ENCODE results near the gene TEX53.

TEX53 gene

GRCh38 chr9:114678795-114679194 lies 21.2 kb upstream of the TEX53 start:
- no peak for DNase-seq

GRCh38 chr9:114678130-114678529 lies 20.5 kb upstream of the TEX53 start:
- no peak for DNase-seq

- DNase-seq = no peak
These were observed 19.8 kb upstream of the TEX53 start for GRCh38 chr9:114677418-114677817.

- DNase-seq = no peak
These were observed 19.3 kb upstream of the TEX53 start for GRCh38 chr9:114676901-114677300.

- DNase-seq = no peak
These were observed 17.4 kb upstream of the TEX53 start for GRCh38 chr9:114674798-114675540.

GRCh38 chr9:114674076-114674797 lies 16.6 kb upstream of the TEX53 start:
- DNase-seq = no peak

GRCh38 chr9:114671605-114672004 lies 14.0 kb upstream of the TEX53 start:
- DNase-seq = no peak

GRCh38 chr9:114669961-114670360 lies 12.4 kb upstream of the TEX53 start:
- no peak for DNase-seq

DNA sequence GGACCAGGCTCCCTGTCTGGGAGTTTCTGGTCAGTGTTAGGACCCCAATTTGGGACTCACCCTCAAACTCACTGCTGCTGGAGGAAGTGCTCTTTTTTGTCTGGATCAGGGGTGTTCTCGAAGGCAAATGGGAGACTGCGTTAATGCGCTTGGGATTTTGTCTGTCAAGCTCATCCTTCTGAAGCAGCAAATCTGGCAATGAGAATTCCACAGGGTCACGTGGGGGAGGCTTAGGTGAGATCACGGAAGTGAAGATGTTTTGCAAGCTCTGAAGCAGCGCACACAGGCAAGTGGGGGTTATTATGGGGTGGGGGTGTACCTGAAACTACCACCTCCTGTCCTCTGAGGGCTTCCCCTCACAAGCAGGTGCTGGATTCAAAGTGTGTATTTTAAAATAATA lies 10.5 kb upstream of the TEX53 start:
- DNase-seq = no peak

GRCh38 chr9:114666851-114667250 lies 9.2 kb upstream of the TEX53 start:
- DNase-seq = no peak

GRCh38 chr9:114666401-114666800 lies 8.8 kb upstream of the TEX53 start:
- DNase-seq = no peak

DNA sequence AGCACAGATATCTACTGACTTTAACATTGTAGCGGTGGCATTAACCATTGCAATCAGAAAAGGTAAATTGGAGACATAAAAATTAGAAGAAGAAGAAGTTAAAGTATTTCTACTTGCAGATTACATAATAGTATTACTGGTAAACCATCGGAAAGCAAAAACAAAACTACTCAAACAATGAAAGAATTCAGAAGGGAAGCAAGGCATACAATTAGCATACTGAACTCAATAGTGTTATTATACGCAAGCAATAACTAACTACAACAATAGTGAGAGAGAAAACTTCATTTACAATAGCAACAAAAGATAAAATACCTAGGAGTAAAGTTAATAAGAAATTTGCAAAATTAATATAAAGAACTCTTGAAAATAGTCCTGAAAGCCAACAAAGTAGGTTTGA lies 6.6 kb upstream of the TEX53 start:
- no peak for DNase-seq

- peak in 7 of 14 donors; percentile 3 to 48 (median 29) for DNase-seq
These were observed 4.7 kb upstream of the TEX53 start for GRCh38 chr9:114662081-114662989.

DNA sequence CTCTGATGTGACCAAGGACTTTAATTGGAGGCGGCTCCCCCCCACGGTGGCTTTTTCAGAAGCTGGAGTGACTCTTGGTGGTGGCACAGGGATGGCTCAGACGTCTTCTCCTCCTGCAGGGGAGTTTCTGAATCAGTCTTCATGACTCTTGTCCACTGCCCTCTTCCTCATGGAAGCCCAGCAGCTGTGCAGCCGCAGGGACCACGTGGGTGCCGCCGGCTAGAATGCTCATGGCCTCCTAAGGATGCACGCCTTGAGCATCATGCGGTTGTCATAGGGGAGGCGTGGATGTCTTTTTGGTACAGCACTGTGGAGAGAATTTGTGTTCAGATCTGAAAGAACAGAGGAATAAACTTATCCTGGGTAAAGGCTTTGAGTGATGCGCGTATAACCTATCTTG lies 1.3 kb downstream of the TEX53 start:
- DNase-seq = no peak

GRCh38 chr9:114655689-114656088 lies 1.9 kb downstream of the TEX53 start:
- no peak for DNase-seq

DNA sequence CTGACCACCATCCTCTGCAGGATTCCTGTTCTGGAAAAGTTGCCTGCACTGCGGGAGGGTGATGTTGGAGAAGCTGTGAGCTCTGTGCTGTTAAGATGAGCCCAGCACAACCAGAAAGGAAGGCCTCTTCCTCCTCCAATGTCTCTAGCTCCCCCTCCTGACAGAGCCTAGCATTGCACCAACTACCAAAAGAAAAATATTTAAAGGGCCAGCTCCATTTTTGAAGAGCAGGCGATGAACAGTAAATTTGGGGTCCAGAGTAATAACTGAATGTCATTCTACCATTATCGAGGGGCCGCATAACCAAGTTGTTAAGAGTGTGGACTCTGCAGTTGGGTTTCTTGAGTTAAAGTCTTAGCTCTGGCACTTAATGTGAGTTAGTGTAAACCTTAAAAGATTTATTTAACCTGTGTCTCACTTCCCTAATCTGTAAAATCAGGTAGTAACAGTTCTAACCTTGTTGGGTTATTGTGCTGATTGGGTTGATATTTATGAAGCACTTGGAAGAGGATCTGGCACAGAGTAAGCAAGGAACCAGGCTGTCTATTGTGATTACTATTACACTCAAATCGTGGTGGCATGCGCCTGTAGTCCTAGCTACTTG lies 3.9 kb downstream of the TEX53 start:
- peak in 11 of 14 donors; percentile 3 to 65 (median 42) for DNase-seq

- DNase-seq = no peak
These were observed 4.6 kb downstream of the TEX53 start for GRCh38 chr9:114652776-114653555.

DNA sequence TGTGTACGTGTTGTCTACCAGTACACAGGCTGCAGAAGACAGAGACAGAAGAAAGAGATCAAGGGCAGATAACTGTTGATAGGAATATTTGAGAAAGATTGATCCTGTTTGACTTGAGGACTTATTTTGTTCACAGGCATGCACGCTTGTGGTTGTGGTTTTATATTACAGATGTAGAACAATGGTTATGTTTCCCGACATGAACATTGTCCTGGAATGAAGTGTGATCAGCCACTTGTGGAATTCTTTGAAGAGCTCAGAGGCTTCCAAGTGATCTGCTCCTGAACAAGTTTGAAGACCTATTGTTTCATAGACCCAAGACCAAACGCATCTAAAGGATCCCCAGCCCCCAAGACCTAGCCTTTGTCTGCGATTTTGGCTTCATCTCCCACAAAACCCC lies 13.7 kb downstream of the TEX53 start:
- DNase-seq = no peak

DNA sequence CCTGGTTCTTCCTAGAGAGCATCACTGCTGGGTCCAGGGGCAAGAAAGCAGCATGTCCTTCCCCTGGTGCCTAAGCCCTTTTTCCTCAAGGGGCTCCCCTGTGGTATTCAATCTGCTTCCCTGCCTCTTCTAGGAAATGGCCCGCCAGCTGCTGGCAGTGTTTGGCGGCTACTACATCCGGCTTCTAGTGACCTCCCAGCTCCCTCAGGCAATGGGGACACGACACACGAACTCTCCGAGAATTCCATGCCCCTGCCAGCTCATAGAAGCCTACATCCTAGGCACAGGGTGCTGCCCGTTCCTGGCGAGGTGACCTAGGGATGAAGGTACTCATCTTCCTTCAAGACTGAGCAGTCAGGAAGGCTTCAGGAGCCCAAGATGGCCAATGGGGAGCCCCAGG lies 14.6 kb downstream of the TEX53 start:
- no peak for DNase-seq

- DNase-seq = no peak
These were observed 15.6 kb downstream of the TEX53 start for GRCh38 chr9:114641967-114642366.

GRCh38 chr9:114638404-114638803 lies 19.2 kb downstream of the TEX53 start:
- DNase-seq = no peak

- no peak for DNase-seq
These were observed 23.2 kb downstream of the TEX53 start for GRCh38 chr9:114634387-114634786.
